ENCODE measurements around the gene MBL2.

Gene MBL2

DNA sequence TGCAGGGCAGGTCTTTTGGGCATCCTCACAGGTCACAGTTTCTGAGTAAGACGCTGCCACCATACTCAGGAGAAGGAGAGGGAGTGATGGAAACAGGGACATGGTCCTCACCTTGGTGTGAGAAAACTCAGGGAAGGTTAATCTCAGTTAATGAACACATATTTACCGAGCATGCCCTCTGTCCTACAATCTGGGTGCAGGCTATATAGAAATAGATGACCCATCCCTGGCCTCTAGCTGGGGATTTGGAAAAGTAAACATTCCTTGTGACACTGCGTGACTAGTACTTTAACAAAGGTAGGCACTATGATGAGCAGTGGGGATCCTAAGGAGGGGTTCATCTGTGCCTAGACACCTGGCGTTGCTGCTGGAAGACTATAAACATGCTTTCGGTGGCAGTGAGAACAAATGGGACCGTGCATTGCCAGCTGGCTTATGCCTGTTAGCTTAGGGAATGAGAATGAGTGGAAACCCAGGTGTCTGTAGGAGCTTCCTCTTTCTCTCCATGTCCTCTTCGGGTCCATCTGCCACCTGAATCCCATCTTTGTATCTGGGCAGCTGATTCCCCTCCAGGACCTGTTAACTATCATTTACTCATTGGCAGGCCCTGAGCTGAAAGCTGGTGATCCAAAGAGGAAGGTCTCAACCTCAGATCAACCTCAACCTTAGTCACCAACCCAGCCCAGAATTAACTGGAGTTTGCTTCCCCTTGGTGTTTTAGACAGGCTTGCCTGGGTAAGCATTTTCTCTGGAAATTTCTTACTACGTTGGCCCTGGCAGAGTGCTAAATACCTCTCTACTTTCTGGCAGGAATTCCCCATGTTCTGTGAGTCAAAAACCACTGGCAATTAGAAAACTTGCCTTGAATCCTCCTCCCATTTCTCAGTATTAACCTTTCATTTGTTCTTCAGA, 794 bp downstream of the MBL2 start:
- no peak for DNase-seq (ENCODE audit: low read depth)

DNA sequence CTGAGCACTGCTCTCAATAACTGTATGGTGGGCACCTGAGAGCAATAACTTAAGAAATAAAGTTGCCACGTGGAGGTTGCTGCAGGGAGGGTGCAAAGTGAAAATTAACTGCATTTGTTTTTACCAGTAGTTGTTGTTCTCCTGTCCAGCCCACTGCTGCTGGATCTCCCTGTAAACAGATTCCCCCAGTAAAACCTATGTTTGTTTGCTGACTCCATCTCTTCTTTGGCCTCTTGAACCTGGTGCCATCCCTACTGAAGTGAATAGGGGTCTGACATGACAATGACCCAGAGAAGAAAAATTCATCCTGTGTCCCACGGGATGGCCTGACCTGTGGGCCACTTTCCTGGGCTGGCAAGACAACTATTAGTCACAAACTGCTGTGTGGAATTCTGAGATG, 1.7 kb downstream of the MBL2 start:
- DNase-seq (ENCODE audit: low read depth) = no peak

DNA sequence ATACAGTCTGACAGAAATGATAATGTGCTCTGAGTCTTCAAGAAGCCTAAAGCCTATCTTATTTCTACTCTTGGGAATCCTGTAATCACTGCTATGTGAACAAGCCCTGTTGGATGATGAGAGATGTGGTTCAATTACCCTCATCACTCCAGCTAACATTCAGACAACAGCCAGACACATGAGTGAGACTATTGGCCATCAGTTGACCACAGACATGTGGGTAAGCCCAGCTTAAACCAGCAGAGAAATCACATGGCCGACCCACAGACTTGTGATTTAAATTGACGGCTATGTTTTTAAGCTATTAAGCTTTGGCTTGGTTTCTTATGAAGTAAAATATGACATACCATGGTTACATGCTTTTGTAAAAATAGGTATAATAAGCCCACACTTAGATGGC, 2.6 kb downstream of the MBL2 start:
- no peak for DNase-seq (ENCODE audit: low read depth)

DNA sequence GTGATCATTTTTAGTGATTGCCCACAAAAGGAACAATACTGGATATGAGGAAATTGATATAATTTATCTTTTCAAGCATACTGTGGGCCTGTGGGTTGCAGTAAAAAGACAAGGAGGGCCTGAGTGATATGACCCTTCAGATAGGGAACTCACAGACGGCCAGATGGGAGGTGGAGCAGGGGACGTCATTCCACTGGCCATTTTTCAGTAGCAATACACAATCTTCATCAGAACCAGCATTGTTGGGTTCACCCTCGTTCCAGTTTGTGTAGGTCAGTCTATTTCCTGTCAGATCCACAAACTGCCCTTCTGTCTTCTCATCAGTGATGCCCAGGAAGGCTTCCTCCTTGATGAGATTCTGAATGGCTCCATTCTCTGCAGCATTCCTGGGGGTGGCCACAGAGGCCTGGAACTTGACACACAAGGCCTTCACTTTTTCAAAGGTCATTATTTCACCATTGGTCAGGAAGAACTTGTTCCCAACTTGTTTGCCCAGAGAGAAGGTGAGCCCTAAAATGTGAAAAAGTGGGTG, 4.5 kb downstream of the MBL2 start:
- no peak for DNase-seq (ENCODE audit: low read depth)

DNA sequence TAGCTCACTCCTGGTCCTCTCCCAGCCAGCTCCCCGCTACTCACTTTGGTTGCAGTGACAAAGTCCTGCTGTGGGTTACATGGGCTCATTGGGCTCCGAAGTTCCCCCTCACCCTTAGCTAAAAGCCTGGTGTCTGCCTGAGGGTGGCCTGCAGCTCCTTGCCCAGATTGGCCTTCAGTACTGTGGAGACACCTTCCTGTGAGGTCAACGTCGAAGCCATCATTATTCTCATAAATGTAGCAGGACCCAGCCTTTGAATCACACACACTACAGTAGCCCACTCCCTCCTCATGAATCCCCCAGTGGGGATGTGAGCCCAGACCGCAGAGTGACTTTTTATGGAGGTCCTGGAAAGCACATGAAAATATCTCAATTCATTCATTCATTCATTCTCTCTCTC, 10.5 kb downstream of the MBL2 start:
- no peak for DNase-seq (ENCODE audit: low read depth)

DNA sequence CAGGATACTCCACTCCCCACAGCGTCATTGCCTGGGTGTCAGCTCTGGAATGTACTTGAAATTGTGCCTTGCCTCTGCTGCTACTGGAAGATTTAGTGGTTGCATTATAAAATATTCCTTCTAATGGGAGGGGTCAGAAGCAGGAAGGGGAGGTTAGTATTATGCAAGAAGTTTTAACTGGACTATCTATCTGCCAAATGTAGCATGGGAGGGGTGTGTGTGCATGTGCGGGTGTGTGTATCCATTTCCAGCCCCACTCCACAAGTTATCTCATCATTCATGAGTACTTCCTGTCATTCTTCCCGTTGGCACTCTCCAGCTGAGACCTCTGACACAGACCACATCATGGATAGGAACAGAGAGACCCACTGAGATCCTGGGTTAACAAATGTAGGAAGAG, 13.4 kb downstream of the MBL2 start:
- no peak for DNase-seq (ENCODE audit: low read depth)

DNA sequence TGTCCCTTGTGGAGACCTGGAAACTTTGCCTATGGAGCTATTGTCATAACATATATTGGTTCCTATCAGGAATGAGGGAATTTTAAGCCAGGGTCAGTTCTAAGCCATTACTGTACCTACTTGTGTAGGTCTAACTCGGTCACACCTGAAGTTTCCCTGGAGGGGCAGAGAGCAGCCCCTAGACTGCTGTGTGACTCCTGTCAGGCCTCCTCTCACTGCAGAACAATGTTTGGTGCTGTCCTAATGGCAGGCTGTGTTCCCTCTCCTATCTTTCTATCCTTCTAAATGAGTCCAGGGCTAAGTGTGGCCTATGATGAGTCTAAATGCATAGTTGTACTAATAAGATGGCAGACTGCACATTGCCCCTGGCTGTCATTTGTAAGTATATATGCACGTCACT, 14.2 kb downstream of the MBL2 start:
- no peak for DNase-seq (ENCODE audit: low read depth)

DNA sequence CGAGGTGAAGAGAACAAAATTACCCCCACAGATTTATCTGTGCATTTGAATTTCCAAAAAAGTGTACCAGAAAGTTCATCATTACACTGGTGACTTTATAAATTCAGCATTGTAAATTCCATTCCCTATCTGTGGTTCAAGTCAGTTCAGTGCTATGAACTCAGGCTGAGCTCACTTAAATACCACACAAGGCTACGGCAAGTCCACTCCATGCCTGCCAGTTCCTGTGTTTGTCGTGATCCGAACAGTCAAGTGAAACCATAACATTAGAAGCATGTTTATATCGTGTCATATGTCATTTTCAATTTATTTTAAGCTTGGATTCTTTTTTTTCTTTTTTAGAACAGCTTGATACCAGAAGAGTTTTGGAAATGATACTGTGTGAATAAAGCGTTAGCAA, 14.8 kb downstream of the MBL2 start:
- DNase-seq (ENCODE audit: low read depth) = no peak

DNA sequence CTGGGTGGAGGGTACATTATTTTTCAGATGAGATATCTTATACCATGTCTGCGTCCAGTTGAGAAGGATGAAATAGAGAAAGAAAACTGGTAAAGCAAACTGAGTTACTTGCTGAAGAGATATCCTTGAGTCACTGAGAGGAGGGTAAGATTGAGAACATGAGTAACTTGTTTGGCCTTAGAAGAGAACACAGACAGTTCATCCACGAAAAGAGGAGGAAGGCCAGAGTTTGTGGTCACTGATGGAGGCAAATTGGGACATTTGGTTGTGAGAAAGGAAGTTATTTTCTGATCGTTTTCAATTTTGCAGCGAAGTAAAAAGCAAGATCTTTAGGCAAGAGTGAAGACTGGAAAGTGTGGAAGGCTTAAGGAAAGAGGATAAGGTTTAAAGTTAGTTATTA, 15.6 kb downstream of the MBL2 start:
- DNase-seq (ENCODE audit: low read depth) = no peak

DNA sequence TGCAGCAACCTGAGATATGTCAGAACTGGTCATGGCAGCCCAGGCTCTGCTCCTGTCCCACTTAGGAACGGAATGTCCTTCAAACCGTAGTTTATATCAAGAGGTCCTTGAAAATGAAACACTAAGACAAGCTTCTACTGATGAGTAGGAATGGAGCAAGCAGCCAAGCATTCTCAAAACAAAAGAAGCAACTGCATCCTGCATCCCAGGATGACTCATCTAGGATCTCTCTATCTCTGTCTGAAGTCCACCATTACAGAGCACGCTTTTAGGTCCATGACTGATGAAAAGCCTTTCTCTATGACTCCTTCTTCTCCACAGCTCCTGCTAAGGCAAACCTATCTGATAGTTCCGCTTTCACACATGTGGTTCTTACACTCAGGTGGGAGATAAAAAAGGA, 16.3 kb downstream of the MBL2 start:
- no peak for DNase-seq (ENCODE audit: low read depth)

DNA sequence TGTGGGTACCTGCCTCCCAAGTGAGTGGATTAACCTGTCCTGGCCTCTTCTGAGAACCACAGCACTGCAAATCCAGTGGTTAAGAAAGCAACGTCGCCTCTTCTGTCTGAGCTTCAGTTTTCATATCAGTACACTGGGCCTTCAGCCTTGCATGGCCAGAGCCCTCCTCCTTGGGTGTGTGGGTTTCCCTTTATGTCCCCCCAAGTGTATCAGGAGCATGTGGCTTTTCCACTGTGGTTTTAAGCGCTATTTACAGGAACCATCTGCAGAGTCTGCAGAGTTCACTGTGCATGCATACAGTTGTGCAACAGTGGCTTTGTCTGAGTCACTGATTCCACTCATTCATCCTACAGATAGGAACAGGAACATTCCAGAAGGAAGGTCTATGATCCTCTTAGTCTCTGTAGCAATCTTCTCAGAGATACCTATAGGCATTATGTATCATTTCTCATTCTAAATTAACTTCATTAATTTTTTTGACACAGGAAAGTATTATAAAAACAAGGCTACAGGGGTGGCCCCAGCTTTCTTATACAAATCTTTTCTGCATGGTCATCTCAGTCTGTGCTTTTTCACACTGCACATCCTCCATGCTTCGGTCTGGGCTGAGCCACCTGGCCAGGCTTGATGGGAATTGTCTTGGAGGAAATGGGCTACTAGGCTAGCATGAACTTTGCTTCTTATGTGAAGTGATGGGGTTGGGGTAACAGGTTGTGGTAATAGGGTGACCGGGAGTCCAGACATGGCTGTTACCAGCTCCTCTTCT, 17.1 kb downstream of the MBL2 start:
- DNase-seq (ENCODE audit: low read depth) = peak; percentile 66

DNA sequence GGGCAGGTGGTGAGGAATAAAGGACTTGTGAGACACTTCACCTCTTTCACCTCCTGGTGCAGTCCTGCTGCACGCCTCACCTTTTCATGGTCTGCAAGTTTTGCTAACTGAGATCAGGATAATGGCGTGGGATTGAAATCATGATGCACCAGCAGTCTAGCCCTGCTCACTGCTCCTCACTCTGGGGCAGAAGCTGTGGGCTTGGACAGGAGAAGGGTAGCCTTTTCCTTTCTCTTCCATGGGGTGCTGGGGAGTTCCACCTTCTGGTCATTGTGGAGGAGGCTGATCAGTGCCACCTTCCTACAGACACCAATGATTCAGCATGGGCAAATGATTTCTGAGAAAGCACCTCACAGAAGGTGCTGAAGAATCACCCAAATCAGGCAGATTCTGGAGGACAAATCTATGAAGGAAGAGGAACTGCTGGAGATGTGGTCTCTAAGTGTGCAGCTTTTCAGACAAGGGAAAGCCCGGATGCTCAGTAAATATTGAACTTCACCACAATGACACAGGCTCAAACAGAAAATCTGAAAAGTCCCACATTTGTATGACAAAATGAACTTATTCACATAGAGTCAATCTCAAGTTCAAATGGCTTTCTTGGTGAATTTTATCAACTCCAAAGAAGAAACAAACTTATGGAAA, 19.7 kb downstream of the MBL2 start:
- no peak for DNase-seq (ENCODE audit: low read depth)

DNA sequence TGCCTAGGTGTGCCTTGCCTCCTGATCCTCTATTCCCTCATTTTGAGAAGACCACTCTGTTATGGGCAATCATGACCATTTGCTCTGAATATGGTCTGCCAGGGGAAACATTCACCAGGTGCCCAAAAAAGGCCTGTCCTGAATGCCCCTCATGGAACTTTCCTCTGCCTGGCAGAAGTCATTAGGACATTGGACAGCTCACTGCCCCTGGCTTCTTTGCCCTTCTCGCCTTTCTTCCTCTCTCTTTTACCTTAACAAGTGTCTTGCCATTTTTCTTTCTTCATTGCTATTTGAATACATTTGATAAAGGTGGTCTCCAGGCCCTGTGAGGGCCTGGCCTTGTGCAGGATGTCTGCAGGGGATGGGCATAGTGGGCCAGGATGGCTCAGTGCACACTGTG, 20.3 kb downstream of the MBL2 start:
- no peak for DNase-seq (ENCODE audit: low read depth)

DNA sequence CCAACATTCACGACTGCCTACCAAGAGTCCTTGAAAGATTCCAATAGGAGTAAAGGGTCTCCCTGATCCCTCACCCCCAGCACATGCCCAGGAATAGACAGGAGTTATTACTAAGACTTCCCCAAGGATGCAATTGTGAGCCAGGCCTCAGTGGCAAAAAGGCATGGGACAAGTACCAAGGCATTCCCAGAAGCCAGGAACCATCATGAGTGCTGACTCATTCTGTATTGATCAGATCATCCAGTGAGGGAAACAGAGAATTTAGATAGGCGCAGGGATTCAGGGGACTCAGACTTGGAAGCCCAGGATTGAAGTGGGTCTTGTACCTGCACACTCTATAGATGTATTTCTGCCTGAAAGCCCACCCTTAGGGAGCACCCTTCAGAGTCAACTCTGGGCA, 21.2 kb downstream of the MBL2 start:
- no peak for DNase-seq (ENCODE audit: low read depth)

DNA sequence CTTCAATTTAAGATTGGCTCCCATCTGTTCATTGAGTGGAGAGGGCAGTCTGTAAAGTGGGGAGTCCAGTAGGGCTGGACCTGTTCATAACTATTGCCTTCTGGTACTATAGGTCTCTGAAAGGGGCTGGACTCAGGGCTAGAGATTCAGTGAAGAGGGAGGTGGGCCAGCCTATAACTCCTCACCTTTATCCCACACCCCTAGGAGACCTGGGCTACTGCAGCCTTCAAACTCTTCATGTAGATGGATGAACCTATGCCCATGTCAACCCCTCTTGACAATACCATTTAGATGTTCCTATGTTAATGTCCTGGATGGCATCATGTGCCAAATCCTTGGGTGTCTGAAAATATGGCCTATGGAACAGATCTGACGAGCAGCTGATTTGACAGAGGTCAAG, 22.0 kb downstream of the MBL2 start:
- no peak for DNase-seq (ENCODE audit: low read depth)

DNA sequence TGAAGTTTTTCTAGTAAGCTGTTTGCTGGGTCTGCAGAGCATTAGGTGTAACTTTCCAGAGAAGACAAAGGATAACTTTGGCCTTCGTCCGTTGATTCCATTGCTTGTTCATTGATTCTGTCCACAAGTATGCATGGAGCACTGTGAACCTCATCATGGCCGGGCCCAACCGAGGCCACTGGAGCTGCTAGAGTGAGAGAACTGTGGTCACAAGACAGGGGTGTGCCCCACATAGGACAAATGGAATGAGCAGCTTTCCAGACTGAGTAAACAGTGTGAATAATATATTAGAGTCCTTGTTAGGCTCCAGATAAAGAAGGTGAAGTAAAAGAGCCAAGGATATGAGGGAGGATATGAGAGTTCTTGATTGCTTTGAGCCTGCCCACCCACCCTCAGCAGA, 24.9 kb downstream of the MBL2 start:
- no peak for DNase-seq (ENCODE audit: low read depth)

DNA sequence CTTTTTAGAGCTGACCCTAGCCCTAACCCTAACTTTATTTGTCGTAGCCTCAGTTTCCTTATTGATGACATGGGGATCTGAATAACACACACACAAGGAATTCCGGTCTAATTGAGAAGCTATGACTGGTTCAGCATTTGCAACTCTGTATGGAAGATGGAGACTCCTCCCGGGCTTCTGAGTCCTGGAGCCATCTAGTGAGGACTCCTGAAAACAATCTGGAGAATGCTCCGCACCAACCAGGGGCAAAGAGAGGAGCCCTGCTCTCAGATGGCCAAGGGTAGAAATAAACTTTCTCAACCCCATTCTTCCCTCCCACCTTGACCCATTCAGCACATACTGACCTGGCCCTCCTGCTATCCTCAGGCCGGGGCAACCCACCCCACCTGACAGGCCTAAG, 26.4 kb downstream of the MBL2 start:
- DNase-seq (ENCODE audit: low read depth) = no peak

DNA sequence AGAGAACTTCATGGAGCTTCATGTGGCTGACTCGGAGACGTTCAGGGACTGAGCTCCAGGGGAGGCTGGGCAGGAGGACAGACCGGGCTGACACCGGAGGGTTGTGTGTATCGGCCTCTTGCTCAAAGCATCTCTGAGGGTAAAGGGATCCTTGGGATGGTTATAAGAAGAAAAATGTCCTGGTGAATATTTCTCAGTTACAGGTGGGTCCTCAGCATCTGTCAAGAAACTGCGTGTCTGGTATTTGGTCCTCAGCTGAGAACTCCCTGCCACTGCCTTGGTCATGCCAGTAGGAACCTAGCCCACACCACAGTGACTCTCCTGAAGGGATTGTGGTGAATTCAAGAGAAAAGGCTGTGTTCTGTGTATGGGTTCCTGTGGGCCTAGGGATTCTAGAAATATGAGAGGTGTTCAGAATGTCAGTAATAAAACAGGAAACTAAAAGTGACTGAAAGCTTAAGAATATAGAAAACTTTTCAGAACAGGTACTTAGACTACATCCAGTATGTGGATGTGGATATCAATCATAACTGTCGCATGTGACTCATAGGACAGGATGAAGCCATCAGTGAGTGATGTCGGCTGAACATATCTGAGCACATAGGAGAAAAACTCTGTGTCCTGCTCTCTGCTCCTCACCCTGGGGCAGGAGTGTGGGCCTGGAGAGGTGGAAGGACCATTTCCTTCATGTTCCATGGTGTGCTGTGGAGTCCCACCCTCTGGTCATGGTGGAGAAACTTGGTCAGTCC, 28.4 kb downstream of the MBL2 start:
- no peak for DNase-seq (ENCODE audit: low read depth)

DNA sequence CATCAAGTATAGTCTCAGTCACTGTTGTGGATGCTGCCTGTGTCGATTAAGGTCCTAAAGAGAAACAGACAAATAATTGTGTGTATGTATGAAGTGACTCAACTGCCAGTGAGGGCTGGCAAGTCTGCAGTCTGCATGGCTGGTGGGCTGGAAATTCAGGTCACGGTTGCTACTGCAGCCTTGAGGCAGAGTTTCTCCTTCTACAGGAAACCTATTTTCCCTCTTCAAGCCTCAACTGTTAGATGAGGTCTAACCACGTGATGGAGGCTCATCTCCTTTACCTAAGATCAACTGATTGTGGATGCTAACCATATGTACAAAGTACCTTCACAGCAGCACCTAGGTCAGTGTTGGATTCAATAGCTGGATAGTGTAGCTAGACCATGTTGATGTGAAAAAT, 29.9 kb downstream of the MBL2 start:
- DNase-seq (ENCODE audit: low read depth) = no peak

DNA sequence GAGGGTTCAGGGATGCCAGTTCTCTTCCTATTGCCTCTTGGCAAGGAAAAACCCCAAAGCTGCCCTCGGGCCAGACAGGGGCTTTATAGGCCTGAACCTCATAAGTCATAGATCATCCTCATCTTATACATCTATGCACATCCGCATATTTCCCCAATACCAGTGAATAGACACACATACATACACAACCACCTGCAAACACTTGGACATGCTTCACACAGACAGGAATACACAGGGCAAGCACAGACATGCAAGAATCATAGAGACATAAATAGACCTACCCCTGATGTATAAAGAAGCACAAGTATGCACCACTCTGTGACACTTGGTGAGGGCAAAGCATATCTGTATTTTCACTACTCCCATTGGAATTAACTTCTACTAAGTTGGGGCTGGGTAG, 30.7 kb downstream of the MBL2 start:
- DNase-seq (ENCODE audit: low read depth) = no peak

DNA sequence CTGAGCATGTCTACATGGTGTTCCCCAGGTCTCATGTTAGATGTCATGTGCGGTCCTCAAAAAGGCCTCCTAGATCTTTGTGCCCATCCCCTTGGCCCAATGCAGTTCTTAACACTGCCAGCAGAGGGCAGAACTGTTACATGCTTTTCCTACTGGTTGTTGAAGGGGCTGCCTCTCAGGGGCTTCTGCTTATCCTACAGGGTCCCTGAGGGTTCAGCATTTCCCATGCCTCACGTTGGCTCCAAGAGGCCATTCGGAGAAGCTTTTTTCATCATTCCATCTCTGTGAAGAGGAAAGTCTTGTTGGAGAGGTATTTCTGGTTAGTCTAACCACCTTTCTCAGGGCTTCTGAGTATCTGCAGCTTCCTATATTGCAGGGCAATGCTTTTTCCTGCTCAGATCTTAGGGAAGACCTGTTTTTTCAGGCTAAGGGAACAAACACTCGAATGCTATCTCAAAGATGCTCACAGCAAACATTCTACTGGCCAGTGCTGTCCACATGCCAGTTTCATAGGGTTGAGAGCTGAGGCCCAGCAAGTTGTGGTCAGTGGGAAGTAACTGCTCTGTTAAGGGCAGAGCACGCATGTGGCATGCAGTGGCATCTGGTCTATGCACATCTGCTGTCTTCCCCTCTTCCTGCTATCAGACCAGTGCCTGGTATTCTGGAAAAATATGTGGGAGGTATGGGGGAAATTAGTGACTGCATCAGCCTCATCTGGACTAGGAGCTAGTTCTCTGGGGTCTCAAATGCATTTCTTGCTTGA, 31.5 kb downstream of the MBL2 start:
- DNase-seq (ENCODE audit: low read depth) = no peak
